SU-DHL-6 (cell line): Measurements from ENCODE around the gene FAM89A.
"Not testable (repeated sequence)": the region's sequence is repeated elsewhere in the genome, so short reads cannot be mapped to it uniquely, and the experiment has no call there.

Experiments
- H2AFZ ChIP-seq: fragments of 200-600 bp; sonication (generic); 2 replicates; pipeline ENCODE4 v1.6.1; 2014; ENCODE audit warnings: low read depth, mild to moderate bottlenecking, moderate library complexity, mixed read lengths, antibody characterized with exemption, low read length; ENCODE audit not compliant: severe bottlenecking
- H3F3A ChIP-seq: fragments of 200-600 bp; shearing (Covaris generic); 2 replicates; pipeline ENCODE4 v1.6.0; 2016; ENCODE audit warnings: antibody characterized with exemption, mild to moderate bottlenecking; ENCODE audit not compliant: insufficient read depth
- H3K27ac ChIP-seq: fragments of 200-600 bp; sonication (generic); 2 replicates; pipeline ENCODE4 v1.5.1; 2016; ENCODE audit warnings: low read depth, mild to moderate bottlenecking, low read length, moderate library complexity, mixed read lengths
- H3K27me3 ChIP-seq: fragments of 200-600 bp; sonication (generic), shearing (Covaris generic); 2 replicates; pipeline ENCODE4 v1.6.0; 2014; ENCODE audit warnings: mild to moderate bottlenecking, low read length
- H3K36me3 ChIP-seq: fragments of 200-600 bp; sonication (generic); 2 replicates; pipeline ENCODE4 v1.6.1; 2014; ENCODE audit warnings: mild to moderate bottlenecking, low read length, mixed read lengths
- H3K4me2 ChIP-seq: fragments of 300-600, 200-600 bp; shearing (Covaris generic), sonication (generic); 2 replicates; pipeline ENCODE4 v1.6.0; 2014; ENCODE audit warnings: low read length, low read depth, mild to moderate bottlenecking; ENCODE audit not compliant: poor library complexity, severe bottlenecking
- H3K4me3 ChIP-seq: fragments of 200-600 bp; sonication (generic); 2 replicates; pipeline ENCODE4 v1.5.1; 2014; ENCODE audit warnings: antibody characterized with exemption, low read length, mild to moderate bottlenecking, mixed read lengths; ENCODE audit not compliant: insufficient read depth, poor library complexity, severe bottlenecking
- H3K79me2 ChIP-seq: fragments of 200-600 bp; sonication (generic); 2 replicates; pipeline ENCODE4 v1.6.1; 2014; ENCODE audit warnings: mild to moderate bottlenecking, low read length, moderate library complexity; ENCODE audit not compliant: insufficient read depth
- H3K9ac ChIP-seq: fragments of 200-600 bp; sonication (generic); 2 replicates; pipeline ENCODE4 v1.7.0; 2014; ENCODE audit warnings: mild to moderate bottlenecking, low read length
- H3K9me2 ChIP-seq: fragments of 200-600 bp; sonication (generic); replicated peaks from 2 replicates; pipeline ENCODE4 v1.6.1; 2014; ENCODE audit warnings: low read length; ENCODE audit not compliant: insufficient read depth
- H3K9me3 ChIP-seq: fragments of 200-600 bp; sonication (generic); 2 replicates; pipeline ENCODE4 v1.6.1; 2014; ENCODE audit warnings: low read length, mixed read lengths; ENCODE audit not compliant: insufficient read depth
- H4K20me1 ChIP-seq: fragments of 200-600 bp; sonication (generic); 2 replicates; pipeline ENCODE4 v1.6.1; 2014; ENCODE audit warnings: low read depth, mild to moderate bottlenecking, antibody characterized with exemption, low read length, moderate library complexity, mixed read lengths
- CTCF ChIP-seq: fragments of 200-600 bp; sonication (generic); IDR thresholded peaks from one replicate; pipeline ENCODE4 v1.5.1; 2017; ENCODE audit warnings: antibody characterized with exemption, mild to moderate bottlenecking, low read length, moderate library complexity; ENCODE audit not compliant: insufficient read depth, poor library complexity, severe bottlenecking
- EZH2phosphoT487 ChIP-seq: fragments of 200-600 bp; sonication (generic), shearing (Covaris generic); conservative IDR thresholded peaks from 2 replicates; pipeline ENCODE4 v1.6.1; 2018; ENCODE audit warnings: mild to moderate bottlenecking, antibody characterized with exemption, low read length, moderate library complexity, mixed read lengths

The FAM89A gene

GRCh38 chr1:231032963-231033362 lies 7.1 kb downstream of the FAM89A start:
- Histone ChIP-seq H3K9ac (no peak overlapping the region), H3K4me2 (no peak overlapping the region), H4K20me1 (peaks cover 8% of the 10 kb centered on the region), H2AFZ (no peak overlapping the region), H3K36me3 (no peaks in the 10 kb centered on the region), H3F3A (no peaks in the 10 kb centered on the region), H3K79me2 (no peaks in the 10 kb centered on the region), H3K9me2 (no peaks in the 10 kb centered on the region), H3K27me3 (no peaks in the 10 kb centered on the region), H3K9me3 (no peaks in the 10 kb centered on the region), H3K4me3 (no peak overlapping the region), H3K27ac (no peak overlapping the region)
- no peak for TF ChIP-seq CTCF
- TF ChIP-seq EZH2phosphoT487: no peak

GRCh38 chr1:231029841-231030240 lies 10.2 kb downstream of the FAM89A start:
- TF ChIP-seq CTCF (no peak), EZH2phosphoT487 (no peak)
- Histone ChIP-seq H3K27me3 (no peaks in the 10 kb centered on the region), H3K4me3 (no peak overlapping the region), H4K20me1 (no peaks in the 10 kb centered on the region; the same call in 1 of the 2 replicates), H3K79me2 (no peaks in the 10 kb centered on the region), H3K36me3 (no peaks in the 10 kb centered on the region), H3F3A (no peaks in the 10 kb centered on the region), H3K9ac (no peak overlapping the region), H3K27ac (no peak overlapping the region), H3K9me2 (no peaks in the 10 kb centered on the region), H3K9me3 (no peaks in the 10 kb centered on the region), H3K4me2 (no peak overlapping the region), H2AFZ (no peak overlapping the region)

- not testable (repeated sequence) for H3K9me2 ChIP-seq, H3K27me3 ChIP-seq, H3K36me3 ChIP-seq, H3K27ac ChIP-seq, H3K9me3 ChIP-seq, H3K4me2 ChIP-seq, H4K20me1 ChIP-seq, H3K4me3 ChIP-seq, H3K9ac ChIP-seq, H2AFZ ChIP-seq, H3K79me2 ChIP-seq, H3F3A ChIP-seq
Observed at GRCh38 chr1:231029247-231029646, 10.8 kb downstream of the FAM89A start.

GRCh38 chr1:231028682-231029081 lies 11.4 kb downstream of the FAM89A start:
- Histone ChIP-seq H3K9ac (no peak overlapping the region), H2AFZ (no peak overlapping the region), H3K27ac (no peak overlapping the region), H3K36me3 (no peaks in the 10 kb centered on the region), H3K9me2 (no peaks in the 10 kb centered on the region), H3K9me3 (no peaks in the 10 kb centered on the region), H3K27me3 (no peaks in the 10 kb centered on the region), H3K4me3 (no peak overlapping the region), H3K4me2 (no peak overlapping the region), H3K79me2 (no peaks in the 10 kb centered on the region), H3F3A (no peaks in the 10 kb centered on the region), H4K20me1 (no peaks in the 10 kb centered on the region; the same call in 1 of the 2 replicates)
- TF ChIP-seq EZH2phosphoT487: no peak
- no peak for TF ChIP-seq CTCF
